ENCODE results near the gene EEPD1. TPM values are rescaled to one million over a fixed set of nuclear protein-coding genes. Genes with fewer than 3 reads are reported as not detected.

Gene EEPD1
- polyA plus RNA-seq, 2 of the 4 experiments (the other 2 are of a cell fraction): 16.0 to 24.3 TPM

DNA sequence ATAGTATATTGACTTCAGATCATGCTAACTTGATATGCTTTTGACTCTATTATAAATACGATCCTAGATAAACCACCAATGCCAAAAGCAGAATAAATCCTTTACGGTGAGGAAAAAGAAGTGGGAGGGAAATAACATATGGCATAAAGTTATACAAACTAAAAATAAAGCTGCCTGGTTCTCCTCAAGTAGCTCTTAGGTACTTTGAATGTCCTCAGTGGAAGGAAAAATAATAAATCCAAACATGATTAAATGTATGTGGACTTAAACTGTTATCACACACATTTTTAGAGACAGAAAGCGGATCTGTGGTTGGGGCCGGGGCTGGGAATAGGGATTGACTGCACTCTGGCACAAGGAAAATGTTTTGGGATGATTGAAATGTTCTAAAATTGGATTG, 23.6 kb downstream of the EEPD1 start:
- Histone ChIP-seq H3K4me1 (no peaks in the 10 kb centered on the region), H3K4me2 (no peak overlapping the region), H3K9me3 (0 out of 3 replicates have a peak, but pooled peaks cover 2% of the 10 kb centered on the region), H3K27ac (no peak overlapping the region), H3K4me3 (no peak overlapping the region)
- WGBS (ENCODE audit: missing lambda C conversion rate): 92% methylated on average over 4 of the region's 4 CpGs
- ATAC-seq (no peak), FAIRE-seq (no peak), DNase-seq (ENCODE audit: low read depth in 1 of 2, low spot score in 1 of 2) (no peak)
- ChIA-PET CTCF (interaction anchor here (0.9 kb wide), 1 partner anchor 8 kb away, joined by 3 read pairs; no protein-coding TSS in a partner anchor), POLR2A (no interaction called here)
- TF ChIP-seq CBX8 (IDR thresholded peaks at IDR 0.05) (no peak), HOXA7 (CRISPR knock-in tag; IDR thresholded peaks at IDR 0.05) (no peak), HEYL (CRISPR knock-in tag; IDR thresholded peaks at IDR 0.05) (no peak), JUNB (IDR thresholded peaks at IDR 0.05) (no peak), KDM1A (IDR thresholded peaks at IDR 0.05; ENCODE audit: low read depth) (no peak), NFE2L2 (conservative IDR thresholded peaks at IDR 0.05; ENCODE audit: low read length) (no peak), HOXB13 (CRISPR knock-in tag; IDR thresholded peaks at IDR 0.05; ENCODE audit: low read depth) (no peak), RFX5 (IDR thresholded peaks at IDR 0.05) (no peak), NR3C1 (IDR thresholded peaks at IDR 0.05) (no peak), MYC (IDR thresholded peaks at IDR 0.05; ENCODE audit: borderline replicate concordance, low read length) (no peak), RAD21 (conservative IDR thresholded peaks at IDR 0.05 in 1 of 2, IDR thresholded peaks at IDR 0.05 in 1 of 2) (no peak), RARB (CRISPR knock-in tag; IDR thresholded peaks at IDR 0.05) (no peak), ZFP36 (IDR thresholded peaks at IDR 0.05; ENCODE audit: borderline replicate concordance, partially characterized antibody) (no peak), KDM5A (IDR thresholded peaks at IDR 0.05) (no peak), CHD2 (IDR thresholded peaks at IDR 0.05; ENCODE audit: low read length, partially characterized antibody) (no peak)
- TF ChIP-seq, protein P1, sequence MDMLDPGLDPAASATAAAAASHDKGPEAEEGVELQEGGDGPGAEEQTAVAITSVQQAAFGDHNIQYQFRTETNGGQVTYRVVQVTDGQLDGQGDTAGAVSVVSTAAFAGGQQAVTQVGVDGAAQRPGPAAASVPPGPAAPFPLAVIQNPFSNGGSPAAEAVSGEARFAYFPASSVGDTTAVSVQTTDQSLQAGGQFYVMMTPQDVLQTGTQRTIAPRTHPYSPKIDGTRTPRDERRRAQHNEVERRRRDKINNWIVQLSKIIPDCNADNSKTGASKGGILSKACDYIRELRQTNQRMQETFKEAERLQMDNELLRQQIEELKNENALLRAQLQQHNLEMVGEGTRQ (IDR thresholded peaks at IDR 0.05): no peak
- TF ChIP-seq, protein P2, sequence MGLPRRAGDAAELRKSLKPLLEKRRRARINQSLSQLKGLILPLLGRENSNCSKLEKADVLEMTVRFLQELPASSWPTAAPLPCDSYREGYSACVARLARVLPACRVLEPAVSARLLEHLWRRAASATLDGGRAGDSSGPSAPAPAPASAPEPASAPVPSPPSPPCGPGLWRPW (IDR thresholded peaks at IDR 0.05): no peak
- TF ChIP-seq, protein P3, sequence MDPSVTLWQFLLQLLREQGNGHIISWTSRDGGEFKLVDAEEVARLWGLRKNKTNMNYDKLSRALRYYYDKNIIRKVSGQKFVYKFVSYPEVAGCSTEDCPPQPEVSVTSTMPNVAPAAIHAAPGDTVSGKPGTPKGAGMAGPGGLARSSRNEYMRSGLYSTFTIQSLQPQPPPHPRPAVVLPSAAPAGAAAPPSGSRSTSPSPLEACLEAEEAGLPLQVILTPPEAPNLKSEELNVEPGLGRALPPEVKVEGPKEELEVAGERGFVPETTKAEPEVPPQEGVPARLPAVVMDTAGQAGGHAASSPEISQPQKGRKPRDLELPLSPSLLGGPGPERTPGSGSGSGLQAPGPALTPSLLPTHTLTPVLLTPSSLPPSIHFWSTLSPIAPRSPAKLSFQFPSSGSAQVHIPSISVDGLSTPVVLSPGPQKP (IDR thresholded peaks at IDR 0.05; ENCODE audit: low read depth, low read length): no peak
- TF ChIP-seq, protein P4, sequence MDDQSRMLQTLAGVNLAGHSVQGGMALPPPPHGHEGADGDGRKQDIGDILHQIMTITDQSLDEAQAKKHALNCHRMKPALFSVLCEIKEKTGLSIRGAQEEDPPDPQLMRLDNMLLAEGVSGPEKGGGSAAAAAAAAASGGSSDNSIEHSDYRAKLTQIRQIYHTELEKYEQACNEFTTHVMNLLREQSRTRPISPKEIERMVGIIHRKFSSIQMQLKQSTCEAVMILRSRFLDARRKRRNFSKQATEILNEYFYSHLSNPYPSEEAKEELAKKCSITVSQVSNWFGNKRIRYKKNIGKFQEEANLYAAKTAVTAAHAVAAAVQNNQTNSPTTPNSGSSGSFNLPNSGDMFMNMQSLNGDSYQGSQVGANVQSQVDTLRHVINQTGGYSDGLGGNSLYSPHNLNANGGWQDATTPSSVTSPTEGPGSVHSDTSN (IDR thresholded peaks at IDR 0.05): no peak
- TF ChIP-seq, protein P5, sequence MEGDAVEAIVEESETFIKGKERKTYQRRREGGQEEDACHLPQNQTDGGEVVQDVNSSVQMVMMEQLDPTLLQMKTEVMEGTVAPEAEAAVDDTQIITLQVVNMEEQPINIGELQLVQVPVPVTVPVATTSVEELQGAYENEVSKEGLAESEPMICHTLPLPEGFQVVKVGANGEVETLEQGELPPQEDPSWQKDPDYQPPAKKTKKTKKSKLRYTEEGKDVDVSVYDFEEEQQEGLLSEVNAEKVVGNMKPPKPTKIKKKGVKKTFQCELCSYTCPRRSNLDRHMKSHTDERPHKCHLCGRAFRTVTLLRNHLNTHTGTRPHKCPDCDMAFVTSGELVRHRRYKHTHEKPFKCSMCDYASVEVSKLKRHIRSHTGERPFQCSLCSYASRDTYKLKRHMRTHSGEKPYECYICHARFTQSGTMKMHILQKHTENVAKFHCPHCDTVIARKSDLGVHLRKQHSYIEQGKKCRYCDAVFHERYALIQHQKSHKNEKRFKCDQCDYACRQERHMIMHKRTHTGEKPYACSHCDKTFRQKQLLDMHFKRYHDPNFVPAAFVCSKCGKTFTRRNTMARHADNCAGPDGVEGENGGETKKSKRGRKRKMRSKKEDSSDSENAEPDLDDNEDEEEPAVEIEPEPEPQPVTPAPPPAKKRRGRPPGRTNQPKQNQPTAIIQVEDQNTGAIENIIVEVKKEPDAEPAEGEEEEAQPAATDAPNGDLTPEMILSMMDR (IDR thresholded peaks at IDR 0.05): no peak

DNA sequence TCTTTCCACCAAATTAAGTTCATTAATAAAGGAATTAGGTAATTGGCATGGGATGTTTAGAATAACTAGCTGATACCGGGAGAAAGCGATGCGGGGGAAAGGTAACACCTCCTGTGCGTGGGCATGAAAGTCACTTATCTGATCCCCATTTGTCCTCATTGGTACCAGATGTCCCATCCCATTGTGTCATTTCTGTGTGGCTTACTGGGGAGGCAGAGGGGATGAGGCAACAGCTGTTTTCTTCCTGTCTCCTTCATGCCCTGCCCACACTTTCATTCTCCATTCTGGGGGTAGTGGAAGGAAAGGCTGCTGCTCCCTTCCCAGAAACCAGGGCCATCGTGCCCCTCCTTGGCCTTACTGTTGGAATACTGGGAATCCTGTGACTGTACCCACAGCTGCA, 27.1 kb downstream of the EEPD1 start:
- TF ChIP-seq SMC3 (IDR thresholded peaks at IDR 0.05) (no peak), FOSB (CRISPR knock-in tag; IDR thresholded peaks at IDR 0.05) (no peak), KDM5A (IDR thresholded peaks at IDR 0.05) (no peak), CHD4 (IDR thresholded peaks at IDR 0.05; ENCODE audit: borderline replicate concordance) (no peak), FOXS1 (CRISPR knock-in tag; IDR thresholded peaks at IDR 0.05) (no peak), ESRRA (IDR thresholded peaks at IDR 0.05; ENCODE audit: borderline replicate concordance, low read length) (no peak), ZC3H11A (IDR thresholded peaks at IDR 0.05) (no peak), CBX8 (IDR thresholded peaks at IDR 0.05) (no peak), SREBF2 (IDR thresholded peaks at IDR 0.05) (no peak)
- TF ChIP-seq, protein P3 (IDR thresholded peaks at IDR 0.05; ENCODE audit: low read depth, low read length): no peak
- TF ChIP-seq, protein P4 (IDR thresholded peaks at IDR 0.05): no peak
- Histone ChIP-seq H3K4me2 (no peak overlapping the region), H3K9me3 (no peaks in the 10 kb centered on the region), H3K4me1 (no peaks in the 10 kb centered on the region), H3K4me3 (no peak overlapping the region), H3K27ac (no peak overlapping the region)
- DNase-seq (ENCODE audit: low read depth in 1 of 2, low spot score in 1 of 2) (no peak), FAIRE-seq (no peak), ATAC-seq (no peak)
- CTCF ChIA-PET: no interaction called here
- POLR2A ChIA-PET: no interaction called here
- 98% methylated on average over 5 of the region's 5 CpGs for WGBS (ENCODE audit: missing lambda C conversion rate)
